Uterus (tissue), 2 donors: ENCODE data around the gene KNL1.

Experiments used
- POLR2A ChIP-seq, 2 donors: fragments of 450-650 bp; IDR thresholded peaks; one replicate each; pipeline ENCODE4 v1.6.1; 2016; ENCODE audit warnings: antibody characterized with exemption in 2 of 2, mild to moderate bottlenecking in 1 of 2, moderate library complexity in 1 of 2
- TF ChIP-seq, protein P1 (sequence below), 4 experiments: fragments of 200-600 bp in 2 of 4; fragments of 450-650 bp in 2 of 4; sonication (generic) in 2 of 4; IDR thresholded peaks; one replicate each; pipeline ENCODE4 v1.5.1; 2016 to 2019; ENCODE audit warnings: antibody characterized with exemption in 4 of 4, mild to moderate bottlenecking in 2 of 4, moderate library complexity in 1 of 4

DNA sequence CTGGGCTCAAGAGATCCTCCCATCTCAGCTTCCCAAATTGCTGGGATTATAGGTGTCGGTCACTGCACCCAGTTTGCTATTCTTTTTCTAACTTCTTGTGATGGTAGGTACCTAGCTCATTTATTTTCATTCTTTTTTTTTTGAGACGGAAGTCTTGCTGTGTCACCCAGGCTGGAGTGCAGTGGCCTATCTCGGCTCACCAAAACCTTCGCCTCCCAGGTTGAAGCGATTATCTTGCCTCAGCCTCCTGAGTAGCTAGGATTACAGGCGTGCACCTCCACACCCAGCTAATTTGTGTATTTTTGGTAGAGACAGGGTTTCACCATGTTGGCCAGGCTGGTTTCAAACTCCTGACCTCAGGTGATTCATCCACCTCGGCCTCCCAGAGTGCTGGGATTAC lies 70.9 kb downstream of the KNL1 start:
- TF ChIP-seq, protein P1, sequence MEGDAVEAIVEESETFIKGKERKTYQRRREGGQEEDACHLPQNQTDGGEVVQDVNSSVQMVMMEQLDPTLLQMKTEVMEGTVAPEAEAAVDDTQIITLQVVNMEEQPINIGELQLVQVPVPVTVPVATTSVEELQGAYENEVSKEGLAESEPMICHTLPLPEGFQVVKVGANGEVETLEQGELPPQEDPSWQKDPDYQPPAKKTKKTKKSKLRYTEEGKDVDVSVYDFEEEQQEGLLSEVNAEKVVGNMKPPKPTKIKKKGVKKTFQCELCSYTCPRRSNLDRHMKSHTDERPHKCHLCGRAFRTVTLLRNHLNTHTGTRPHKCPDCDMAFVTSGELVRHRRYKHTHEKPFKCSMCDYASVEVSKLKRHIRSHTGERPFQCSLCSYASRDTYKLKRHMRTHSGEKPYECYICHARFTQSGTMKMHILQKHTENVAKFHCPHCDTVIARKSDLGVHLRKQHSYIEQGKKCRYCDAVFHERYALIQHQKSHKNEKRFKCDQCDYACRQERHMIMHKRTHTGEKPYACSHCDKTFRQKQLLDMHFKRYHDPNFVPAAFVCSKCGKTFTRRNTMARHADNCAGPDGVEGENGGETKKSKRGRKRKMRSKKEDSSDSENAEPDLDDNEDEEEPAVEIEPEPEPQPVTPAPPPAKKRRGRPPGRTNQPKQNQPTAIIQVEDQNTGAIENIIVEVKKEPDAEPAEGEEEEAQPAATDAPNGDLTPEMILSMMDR (IDR thresholded peaks at IDR 0.05), result no peak
- TF ChIP-seq POLR2A (IDR thresholded peaks at IDR 0.05), result no peak
